ENCODE results near the gene LRRC3C. TPM values are rescaled to one million over a fixed set of nuclear protein-coding genes. Genes with fewer than 3 reads are reported as not detected.
"Not testable (repeated sequence)": the region's sequence is repeated elsewhere in the genome, so short reads cannot be mapped to it uniquely, and the experiment has no call there.

LRRC3C gene
- total RNA-seq, result not detected
- long read RNA-seq, donor 1, result 0 reads
- long read RNA-seq, donor 2, result 0 reads

- Histone ChIP-seq H3K36me3 (ENCODE audit: low read depth) (peaks cover 1% of the 10 kb centered on the region), H3K9me3 (no peaks in the 10 kb centered on the region), H3K4me3 (peak within 1 kb of the TSS; percentile 61), H3K4me1 (ENCODE audit: low read depth) (peaks cover 23% of the 10 kb centered on the region)
- TF ChIP-seq CTCF (IDR thresholded peaks at IDR 0.05), result no peak
- intact Hi-C loops (cut with DNase I, micrococcal nuclease), result no loop called here
- DNase-seq (peak; percentile 94 to 97 (median 96)), ATAC-seq (peak; percentile 97)
Measured at GRCh38 chr17:39927101-39927928, at the start of gene LRRC3C, which contains the start of gene ORMDL3. Gene LRRC3C (plus strand): TSS chr17:39927732. CDS start chr17:39941524, 13,792 bp downstream. Gene ORMDL3 (minus strand): TSS chr17:39927601. CDS start chr17:39924203, 3,398 bp downstream.

GRCh38 chr17:39886102-39886501 is 41.4 kb upstream of the LRRC3C start:
- intact Hi-C loops (cut with DNase I, micrococcal nuclease); ATAC-seq; H3K4me3 ChIP-seq; H3K36me3 ChIP-seq (ENCODE audit: low read depth); DNase-seq; H3K4me1 ChIP-seq (ENCODE audit: low read depth); H3K9me3 ChIP-seq: not testable (repeated sequence)

- Histone ChIP-seq H3K4me3 (no peak overlapping the region), H3K9me3 (no peaks in the 10 kb centered on the region), H3K4me1 (ENCODE audit: low read depth) (no peaks in the 10 kb centered on the region), H3K36me3 (ENCODE audit: low read depth) (no peaks in the 10 kb centered on the region)
- ATAC-seq, result no peak
- intact Hi-C loops (cut with DNase I, micrococcal nuclease), result no loop called here
- no peak for TF ChIP-seq CTCF (IDR thresholded peaks at IDR 0.05)
- no peak for DNase-seq
Measured at GRCh38 chr17:39887078-39887477, 40.5 kb upstream of the LRRC3C start.

- H3K4me1 ChIP-seq (ENCODE audit: low read depth), result no peaks in the 10 kb centered on the region
- intact Hi-C loops (cut with DNase I, micrococcal nuclease), result no loop called here
- DNase-seq (no peak), ATAC-seq (no peak)
- H3K9me3 ChIP-seq, result no peaks in the 10 kb centered on the region
- no peak overlapping the region for H3K4me3 ChIP-seq
- no peak for TF ChIP-seq CTCF (IDR thresholded peaks at IDR 0.05)
- H3K36me3 ChIP-seq (ENCODE audit: low read depth), result no peaks in the 10 kb centered on the region
Measured at GRCh38 chr17:39889200-39889599, 38.3 kb upstream of the LRRC3C start.

GRCh38 chr17:39894681-39895376 is 32.7 kb upstream of the LRRC3C start:
- DNase-seq (no peak), ATAC-seq (no peak)
- intact Hi-C loops (cut with DNase I, micrococcal nuclease), result no loop called here
- H3K4me1 ChIP-seq (ENCODE audit: low read depth), result no peaks in the 10 kb centered on the region
- TF ChIP-seq CTCF (IDR thresholded peaks at IDR 0.05), result no peak
- no peaks in the 10 kb centered on the region for H3K9me3 ChIP-seq
- no peak overlapping the region for H3K4me3 ChIP-seq
- H3K36me3 ChIP-seq (ENCODE audit: low read depth), result no peaks in the 10 kb centered on the region

- Histone ChIP-seq H3K36me3 (ENCODE audit: low read depth) (no peaks in the 10 kb centered on the region), H3K9me3 (no peaks in the 10 kb centered on the region), H3K4me1 (ENCODE audit: low read depth) (no peaks in the 10 kb centered on the region), H3K4me3 (no peak overlapping the region)
- no peak for TF ChIP-seq CTCF (IDR thresholded peaks at IDR 0.05)
- ATAC-seq, result no peak
- intact Hi-C loops (cut with DNase I, micrococcal nuclease), result no loop called here
- no peak for DNase-seq
Measured at GRCh38 chr17:39898088-39898487, 29.4 kb upstream of the LRRC3C start.

All from mucosa of descending colon (tissue), 3 donors.